Medulla oblongata (tissue), 1 donor: Measurements from ENCODE around the gene FRG2.
"Not testable (repeated sequence)": the region's sequence is repeated elsewhere in the genome, so short reads cannot be mapped to it uniquely, and the experiment has no call there.

Experiments
- DNase-seq: peaks from one replicate; pipeline ENCODE4 v3.0.0-alpha.2; 2015; ENCODE audit errors: extremely low spot score

FRG2 gene

DNA sequence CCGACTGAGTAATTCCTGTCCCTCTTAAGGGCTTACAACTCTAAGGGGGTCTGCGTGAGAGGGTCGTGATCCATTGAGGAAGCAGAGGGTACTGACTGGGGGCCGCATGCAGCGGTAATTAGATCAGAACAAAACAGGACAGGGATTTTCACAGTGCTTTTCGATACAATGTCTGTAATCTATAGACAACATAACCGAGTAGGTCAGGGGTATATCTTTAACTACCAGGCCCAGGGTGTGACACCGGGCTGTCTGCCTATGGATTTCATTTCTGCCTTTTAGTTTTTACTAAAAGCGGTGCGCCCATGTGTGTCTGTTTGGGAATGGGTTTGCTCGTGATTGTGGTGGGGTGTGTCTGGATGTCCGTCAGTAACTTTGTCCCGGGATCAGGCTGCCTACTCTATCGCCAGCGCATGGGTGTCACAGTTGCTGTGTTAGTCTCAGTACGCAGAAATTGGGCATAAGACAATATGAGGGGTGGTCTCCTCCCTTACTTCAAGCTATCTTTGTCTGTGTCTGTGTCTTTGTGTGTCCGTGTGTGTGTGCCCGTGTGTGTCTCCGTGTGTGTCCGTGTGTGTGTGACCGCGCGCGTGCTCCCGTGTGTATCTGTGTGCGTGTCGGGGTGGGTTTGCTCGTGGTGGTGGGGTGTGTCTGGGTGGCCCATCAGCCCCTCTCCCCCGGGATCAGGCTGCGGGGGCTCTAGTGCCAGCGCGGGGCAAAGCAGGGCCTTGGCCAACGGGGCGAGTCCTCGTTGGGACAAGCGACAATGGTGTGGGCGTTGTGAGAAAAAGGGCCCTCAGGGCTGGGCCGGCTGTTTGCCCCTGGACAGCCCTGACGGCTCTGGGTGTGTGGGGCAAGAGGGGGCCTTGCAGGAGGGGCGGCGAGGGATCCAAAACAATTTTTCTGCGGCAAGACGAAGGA, 10.4 kb downstream of the FRG2 start:
- DNase-seq = no peak

DNA sequence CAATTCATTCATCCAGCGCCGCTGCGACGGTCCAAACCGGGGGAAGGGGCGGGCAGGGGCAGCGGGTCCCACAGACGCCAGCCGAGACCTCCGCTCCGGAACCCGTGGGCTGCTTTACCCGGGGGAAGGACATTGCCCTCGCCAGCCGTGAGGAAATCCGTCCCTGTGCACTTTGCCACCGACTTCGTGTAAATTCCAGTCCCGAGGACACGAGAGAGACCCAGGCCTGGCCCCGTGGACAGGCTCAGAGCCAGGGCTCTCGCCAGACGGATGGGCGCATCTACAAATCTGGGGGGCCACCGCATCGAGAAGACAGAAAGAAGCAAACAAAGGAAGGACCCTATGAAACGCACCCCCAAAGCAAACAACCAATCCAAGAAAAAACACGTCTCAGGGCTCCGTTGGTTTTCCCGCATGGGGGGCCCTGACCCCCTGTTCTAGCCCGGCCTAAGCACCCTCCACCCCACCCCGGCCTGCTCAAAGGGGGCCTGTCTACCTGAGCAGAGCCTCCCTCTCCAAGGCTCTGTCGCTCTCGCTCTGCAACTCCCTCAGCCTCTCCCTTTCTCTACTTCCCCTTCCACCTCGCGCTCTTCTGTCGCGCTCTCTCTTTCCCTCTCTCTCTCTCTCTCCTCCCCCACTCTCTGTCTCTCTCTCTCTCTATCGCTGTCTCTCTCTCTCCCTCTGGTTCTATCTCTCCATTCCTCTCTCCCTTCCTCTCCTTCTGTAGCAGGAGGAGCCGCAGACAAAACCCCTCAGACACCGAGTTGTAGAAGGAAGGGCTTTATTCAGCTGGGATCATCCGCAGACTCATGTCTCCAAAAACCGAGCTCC, 11.3 kb downstream of the FRG2 start:
- no peak for DNase-seq

DNA sequence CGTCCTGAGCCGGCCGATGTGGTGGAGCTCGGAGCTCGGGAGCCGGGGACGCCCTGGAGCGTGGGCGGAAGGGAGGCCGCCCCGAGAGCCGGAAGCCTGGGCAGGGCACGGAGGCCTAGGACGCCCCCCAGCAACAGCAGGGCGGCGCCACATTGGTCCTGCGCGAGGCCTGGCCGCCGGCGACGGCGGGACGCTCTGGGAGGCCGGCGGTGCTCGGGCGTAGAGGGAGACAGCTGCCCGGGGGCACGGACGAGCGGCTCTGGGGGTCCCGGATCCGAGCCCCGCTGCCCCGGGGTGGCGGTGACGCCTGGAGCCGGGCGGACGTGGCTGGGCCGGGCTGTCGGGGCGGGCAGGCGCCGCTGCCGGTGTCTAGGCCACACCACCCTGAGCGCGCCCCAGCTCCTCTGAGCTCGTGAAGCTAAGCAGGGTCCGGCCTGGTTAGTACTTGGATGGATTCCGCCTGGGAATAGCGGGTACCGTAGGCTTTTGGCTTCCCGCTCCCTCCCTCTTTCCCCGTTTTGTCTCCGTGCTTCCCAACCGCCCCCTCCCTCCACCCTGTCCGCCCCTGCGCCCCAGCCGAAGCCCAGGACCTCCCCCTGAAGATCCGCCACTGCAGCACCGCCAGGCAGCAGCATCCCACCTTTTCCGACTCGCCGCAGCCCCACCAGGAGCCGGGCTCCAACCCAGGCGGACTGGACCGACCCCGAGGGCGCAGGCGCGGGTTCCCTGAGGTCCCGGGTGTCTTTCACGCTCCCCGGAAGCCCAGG, 12.1 kb downstream of the FRG2 start:
- no peak for DNase-seq

DNA sequence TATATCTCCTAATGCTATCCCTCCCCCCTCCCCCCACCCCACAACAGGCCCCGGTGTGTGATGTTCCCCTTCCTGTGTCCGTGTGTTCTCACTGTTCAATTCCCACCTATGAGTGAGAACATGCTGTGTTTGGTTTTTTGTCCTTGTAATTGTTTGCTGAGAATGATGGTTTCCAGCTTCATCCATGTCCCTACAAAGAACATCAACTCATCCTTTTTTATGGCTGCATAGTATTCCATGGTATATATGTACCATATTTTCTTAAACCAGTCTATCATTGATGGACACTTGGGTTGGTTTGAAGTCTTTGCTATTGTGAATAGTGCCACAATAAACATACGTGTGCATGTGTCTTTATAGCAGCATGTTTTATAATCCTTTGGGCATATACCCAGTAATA, 37.1 kb downstream of the FRG2 start:
- not testable (repeated sequence) for DNase-seq

DNA sequence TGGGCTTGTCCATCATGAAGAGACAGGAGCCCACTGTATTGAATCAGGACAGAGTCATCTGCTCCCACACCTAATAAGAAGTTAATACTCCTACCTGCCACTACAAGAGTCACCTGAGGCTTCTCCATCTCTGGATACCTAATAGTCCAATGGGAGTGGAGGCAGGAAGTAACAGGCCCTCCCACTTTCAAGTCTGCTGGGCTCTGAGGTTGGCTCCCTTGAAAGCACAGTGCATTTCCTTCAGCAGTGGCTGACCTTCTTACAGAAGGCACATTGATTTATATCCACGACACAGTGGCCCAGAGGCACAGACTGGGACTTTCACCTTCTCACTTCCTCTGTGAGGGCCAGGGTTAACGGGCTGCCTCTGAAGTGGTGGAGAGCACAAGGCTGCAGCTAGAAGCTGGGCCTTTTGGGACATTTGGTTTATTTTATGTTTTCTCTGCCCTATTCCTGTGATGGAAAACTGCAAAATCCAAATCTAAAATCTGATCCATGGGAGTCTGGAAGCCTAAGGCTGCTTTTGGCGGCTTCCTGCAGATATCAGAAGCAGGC, 38.1 kb downstream of the FRG2 start:
- no peak for DNase-seq

DNA sequence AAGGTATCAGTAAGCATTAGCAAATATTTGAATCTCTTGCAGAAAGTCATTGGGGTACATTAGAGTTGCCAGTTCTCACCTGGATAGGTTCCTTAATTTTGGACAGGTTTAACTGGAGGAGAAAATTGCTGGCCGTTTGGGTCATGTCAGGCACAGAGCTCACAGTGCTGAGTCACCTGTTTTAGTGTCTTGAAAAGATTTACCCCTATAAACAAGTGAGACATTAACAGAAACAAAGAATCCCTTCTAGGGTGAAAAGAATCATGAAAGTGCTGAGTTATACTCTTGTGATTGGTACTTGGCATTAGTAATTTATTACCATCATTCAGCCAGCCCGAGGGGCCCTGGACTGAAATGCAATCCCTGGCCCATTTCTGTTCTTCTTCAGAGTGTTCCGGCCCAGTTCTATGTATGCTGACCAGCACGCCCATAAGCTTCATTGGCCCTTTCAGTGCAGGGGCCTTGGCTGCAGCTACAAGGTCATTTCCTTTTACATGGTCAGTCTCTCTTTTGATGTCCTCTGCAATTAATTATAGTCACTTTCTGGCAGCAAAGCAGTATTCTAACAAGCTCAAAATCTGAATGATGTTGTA, 41.3 kb downstream of the FRG2 start:
- not testable (repeated sequence) for DNase-seq

DNA sequence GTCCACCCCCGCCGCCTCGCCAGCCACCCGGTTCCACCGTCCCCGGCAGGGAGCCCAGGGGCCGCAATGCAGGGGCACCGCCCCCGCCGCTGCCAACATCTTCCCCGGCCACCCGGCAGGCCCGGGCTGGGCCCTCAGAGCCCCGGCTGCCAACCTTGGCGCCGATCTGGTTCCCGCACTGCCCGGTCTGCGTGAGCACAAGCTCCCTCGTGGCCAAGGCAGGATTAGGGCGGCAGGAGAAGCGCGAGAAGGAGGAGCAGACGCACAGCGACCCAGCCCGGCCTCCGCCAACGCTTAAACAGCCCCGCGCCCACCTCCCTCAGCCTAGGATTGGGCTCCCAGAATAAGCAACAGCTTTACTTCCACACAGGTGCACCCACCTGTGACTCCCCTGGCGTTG, 42.4 kb downstream of the FRG2 start:
- DNase-seq = not testable (repeated sequence)

DNA sequence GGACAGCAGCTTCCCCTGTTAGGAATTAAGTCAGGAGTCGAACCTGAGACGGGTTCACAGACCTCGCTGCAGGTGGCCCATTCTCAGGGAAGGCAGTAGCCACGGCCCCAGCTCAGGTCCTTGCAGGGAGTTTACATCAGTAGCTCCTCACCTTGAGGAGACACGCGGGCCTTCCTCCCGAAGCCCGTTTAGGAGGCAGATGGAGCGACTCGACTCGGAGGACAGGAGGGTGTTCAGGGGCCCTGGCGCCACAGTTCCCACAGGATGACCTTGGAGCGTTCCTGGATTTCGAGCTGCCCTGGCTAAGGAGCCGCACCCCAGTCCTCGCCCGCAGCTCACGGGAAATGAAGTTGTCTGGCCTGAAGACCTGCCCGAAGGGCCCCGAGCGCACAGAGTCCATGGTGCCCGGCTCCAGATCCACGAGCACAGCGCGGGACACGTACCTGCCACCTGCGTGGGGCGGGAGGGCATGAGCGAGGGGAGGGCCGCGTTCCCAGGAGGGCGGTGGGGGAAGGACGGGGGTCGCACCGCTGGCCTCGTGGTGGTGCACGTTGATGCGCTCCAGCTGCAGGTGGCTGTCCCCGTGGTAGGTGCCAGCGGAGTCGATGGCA, 43.0 kb downstream of the FRG2 start:
- not testable (repeated sequence) for DNase-seq

DNA sequence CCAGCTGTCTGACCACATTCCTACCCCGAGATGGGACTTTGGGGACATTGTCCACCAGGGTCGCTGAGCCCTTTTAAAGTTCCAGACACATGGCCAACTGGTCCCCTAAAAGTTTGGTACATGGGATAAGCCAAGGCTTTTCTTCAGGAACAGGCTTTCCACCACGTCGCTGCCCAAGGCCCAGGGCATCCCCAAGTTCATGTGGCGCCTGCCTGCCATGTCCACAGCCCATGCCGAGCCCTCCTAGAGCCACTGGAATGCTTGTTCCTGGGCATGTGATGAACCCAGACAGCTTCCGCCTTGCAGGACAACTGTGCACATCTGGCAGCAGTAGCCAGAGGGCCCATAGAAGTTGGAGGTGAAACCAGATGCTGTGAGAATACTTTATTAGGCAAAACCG, 45.1 kb downstream of the FRG2 start:
- no peak for DNase-seq

DNA sequence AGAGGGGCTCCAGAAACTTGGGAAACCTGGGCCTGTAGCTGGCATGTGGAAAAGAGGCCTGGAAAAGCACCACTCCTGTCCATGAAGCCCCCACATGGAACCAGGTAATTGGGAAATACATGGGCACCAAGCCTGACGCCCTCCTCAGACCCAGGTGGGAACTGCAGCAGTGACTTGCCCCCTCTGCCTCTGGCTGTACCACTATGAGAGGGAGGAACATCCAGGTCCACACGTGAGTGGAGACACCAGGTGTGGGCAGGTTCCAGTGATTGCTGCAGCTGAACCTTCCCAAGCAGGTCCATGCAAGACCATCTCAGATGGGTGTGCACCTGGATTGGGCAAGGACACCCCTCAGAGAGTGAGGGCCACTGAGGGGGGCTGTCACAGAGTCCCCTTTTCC, 46.8 kb downstream of the FRG2 start:
- DNase-seq = not testable (repeated sequence)

DNA sequence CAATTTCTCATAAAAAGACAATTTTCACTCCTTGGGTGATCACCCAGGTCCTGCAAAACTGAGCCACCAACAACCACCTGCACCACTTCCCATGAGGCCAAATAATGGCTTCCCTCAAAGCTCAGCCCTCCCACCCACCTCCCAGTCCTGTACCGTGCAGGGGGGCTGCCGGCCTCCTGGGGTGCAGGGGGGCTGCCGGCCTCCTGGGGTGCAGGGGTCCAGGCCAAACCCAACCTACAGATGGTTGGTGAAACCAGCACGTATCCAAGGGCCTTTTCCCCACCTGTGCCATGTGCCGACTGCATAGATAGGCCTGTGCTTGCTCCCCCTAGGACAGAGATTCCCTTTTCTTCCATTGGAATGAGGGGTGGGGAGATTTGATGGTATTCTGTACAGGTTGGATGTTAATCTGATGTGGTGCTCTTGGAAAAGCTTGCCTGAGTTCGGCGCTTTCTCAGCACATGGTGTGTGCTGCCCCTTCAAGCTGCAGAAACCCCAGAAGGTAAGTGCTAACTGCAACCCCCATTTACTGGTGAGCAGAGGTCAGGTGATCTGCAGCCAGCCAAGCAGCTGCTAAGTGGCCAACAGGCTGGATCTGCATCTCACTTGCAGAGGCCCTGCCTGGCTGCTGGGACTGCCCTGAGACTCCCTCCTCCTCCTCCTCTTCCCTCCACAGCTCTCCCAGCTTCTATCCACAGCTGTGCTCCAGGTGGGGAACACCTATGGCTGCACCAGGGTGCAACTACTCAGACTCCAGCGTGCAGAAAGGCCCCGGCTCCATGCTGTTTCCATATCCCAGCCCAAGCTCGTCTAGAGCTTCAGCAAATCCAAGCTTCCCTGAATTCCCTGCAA, 47.6 kb downstream of the FRG2 start:
- no peak for DNase-seq
